PC-3 (cell line): Measurements from ENCODE around the gene OR2A5.

Source experiments
- EZH2phosphoT487 ChIP-seq: fragments of 300-600 bp; sonication (generic); IDR thresholded peaks from 2 replicates; pipeline ENCODE4 v1.6.1; 2018; ENCODE audit warnings: mild to moderate bottlenecking, antibody characterized with exemption, low read length, borderline replicate concordance
- TF ChIP-seq, protein P1 (sequence below): fragments of 300-600 bp; sonication (generic); conservative IDR thresholded peaks from 2 replicates; pipeline ENCODE4 v1.5.1; 2017; ENCODE audit warnings: antibody characterized with exemption, low read depth, mild to moderate bottlenecking, low read length

DNA sequence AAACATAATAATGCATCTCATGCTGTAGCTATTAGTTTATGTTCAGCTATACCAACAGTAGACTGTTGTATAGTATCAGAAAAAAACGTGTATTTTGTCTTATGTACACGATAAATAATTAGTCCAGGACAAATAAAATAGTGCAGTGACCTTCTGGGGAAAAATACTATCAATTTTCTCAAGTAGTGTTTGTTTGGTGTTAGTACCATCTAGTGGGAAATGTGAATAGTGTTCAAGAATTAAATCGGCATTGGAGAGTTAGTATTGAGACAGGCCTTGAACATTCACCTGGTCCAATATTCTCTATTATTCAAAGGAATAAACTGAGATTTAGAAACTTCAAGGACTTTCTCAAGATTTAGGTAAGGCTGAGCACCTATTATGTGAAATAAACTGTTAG, 21.7 kb upstream of the OR2A5 start:
- TF ChIP-seq, protein P1, sequence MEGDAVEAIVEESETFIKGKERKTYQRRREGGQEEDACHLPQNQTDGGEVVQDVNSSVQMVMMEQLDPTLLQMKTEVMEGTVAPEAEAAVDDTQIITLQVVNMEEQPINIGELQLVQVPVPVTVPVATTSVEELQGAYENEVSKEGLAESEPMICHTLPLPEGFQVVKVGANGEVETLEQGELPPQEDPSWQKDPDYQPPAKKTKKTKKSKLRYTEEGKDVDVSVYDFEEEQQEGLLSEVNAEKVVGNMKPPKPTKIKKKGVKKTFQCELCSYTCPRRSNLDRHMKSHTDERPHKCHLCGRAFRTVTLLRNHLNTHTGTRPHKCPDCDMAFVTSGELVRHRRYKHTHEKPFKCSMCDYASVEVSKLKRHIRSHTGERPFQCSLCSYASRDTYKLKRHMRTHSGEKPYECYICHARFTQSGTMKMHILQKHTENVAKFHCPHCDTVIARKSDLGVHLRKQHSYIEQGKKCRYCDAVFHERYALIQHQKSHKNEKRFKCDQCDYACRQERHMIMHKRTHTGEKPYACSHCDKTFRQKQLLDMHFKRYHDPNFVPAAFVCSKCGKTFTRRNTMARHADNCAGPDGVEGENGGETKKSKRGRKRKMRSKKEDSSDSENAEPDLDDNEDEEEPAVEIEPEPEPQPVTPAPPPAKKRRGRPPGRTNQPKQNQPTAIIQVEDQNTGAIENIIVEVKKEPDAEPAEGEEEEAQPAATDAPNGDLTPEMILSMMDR, result peak; percentile 66
- TF ChIP-seq EZH2phosphoT487, result no peak
